K562 (cell line): ENCODE data around the gene MEGF11. TPM values are rescaled to one million over a fixed set of nuclear protein-coding genes. Genes with fewer than 3 reads are reported as not detected.
A peak's percentile ranks its signal among the peaks of the same experiment; 100 is the strongest.

Experiments used
- ATAC-seq: fragments of 200-7000 bp; cut with Tn5 transposase; 3 replicates; pipeline ENCODE4 v1.9.1; 2020; ENCODE audit warnings: moderate library complexity
- BruUV-seq: library from RNA; stranded (reverse); fragments of 400-500 nt; replicated peaks from 2 replicates; lab custom pipeline; 2021; lab: Mats Ljungman, UMichigan
- CTCF ChIA-PET: fragments of 300-600 bp; formaldehyde crosslinking; extraction: SDS; loops from one replicate; lab custom pipeline; 2021; ENCODE audit warnings: low intra/inter-chr PET ratio; lab: Yijun Ruan, JAX
- POLR2A ChIA-PET: fragments of 300-600, 350-650 bp; sonication (Branson Sonifier 250); formaldehyde crosslinking; extraction: SDS; loops from one replicate; lab custom pipeline; 2021; ENCODE audit warnings: antibody characterized with exemption, inconsistent platforms; lab: Yijun Ruan, JAX
- DNase-seq, 4 experiments: peaks; one replicate each; pipeline versions ENCODE4 v3.0.0 to v3.0.0-alpha.2; 2011 to 2018; ENCODE audit warnings: low spot score in 3 of 4, mixed read lengths in 3 of 4; ENCODE audit errors: extremely low read depth in 1 of 4
- FAIRE-seq: peaks from 2 replicates; lab custom pipeline; 2011; peaks lifted over from hg19 to GRCh38; lab: Jason Lieb, UNC
- H2AFZ ChIP-seq: 2 replicates; pipeline ENCODE4 v1.6.0; 2011; ENCODE audit warnings: low read depth, low read length, control low read depth, inconsistent platforms
- H3K27ac ChIP-seq: fragments of 200-600 bp; 3 replicates; pipeline ENCODE4 v1.8.0; 2011; ENCODE audit warnings: low read depth, mild to moderate bottlenecking, control low read depth, inconsistent platforms, low read length, moderate library complexity, mixed read lengths; ENCODE audit errors: extremely low read depth
- H3K27me3 ChIP-seq, 2 experiments: fragments of 300-600 bp in 1 of 2; 2 replicates in 1 of 2; 3 replicates in 1 of 2; pipeline versions ENCODE4 v1.6.0 to v1.8.0; 2011; ENCODE audit warnings: inconsistent platforms in 2 of 2, low read length in 2 of 2, mild to moderate bottlenecking in 1 of 2, mixed read lengths in 1 of 2, moderate library complexity in 1 of 2; ENCODE audit not compliant: control insufficient read depth in 2 of 2, insufficient read depth in 2 of 2
- H3K36me3 ChIP-seq: fragments of 300-600 bp; 3 replicates; pipeline ENCODE4 v1.8.0; 2011; ENCODE audit warnings: mild to moderate bottlenecking, low read length, inconsistent platforms; ENCODE audit not compliant: control insufficient read depth, insufficient read depth
- H3K4me1 ChIP-seq, 2 experiments: fragments of 200-600 bp in 1 of 2; replicated peaks in 1 of 2; 2 replicates in 1 of 2; 3 replicates in 1 of 2; pipeline versions ENCODE4 v1.5.1 to v1.8.0; 2011; ENCODE audit warnings: inconsistent platforms in 2 of 2, low read length in 2 of 2, mild to moderate bottlenecking in 1 of 2, mixed read lengths in 1 of 2, moderate library complexity in 1 of 2; ENCODE audit not compliant: control insufficient read depth in 2 of 2, insufficient read depth in 2 of 2
- H3K4me2 ChIP-seq: 2 replicates; pipeline ENCODE4 v1.6.1; 2011; ENCODE audit warnings: low read length, control low read depth, inconsistent platforms, mixed read lengths; ENCODE audit not compliant: insufficient read depth
- H3K4me3 ChIP-seq: fragments of 200-600 bp; sonication (generic), shearing (Covaris generic); 2 replicates; pipeline ENCODE4 v1.5.1; 2016; ENCODE audit warnings: control low read depth, inconsistent platforms
- H3K79me2 ChIP-seq: fragments of 200-600 bp; 3 replicates; pipeline ENCODE4 v1.8.0; 2011; ENCODE audit warnings: low read length, inconsistent platforms; ENCODE audit not compliant: control insufficient read depth, insufficient read depth
- H3K9ac ChIP-seq, 2 experiments: 2 replicates each; pipeline versions ENCODE4 v1.6.0 to v1.6.1; 2011; ENCODE audit warnings: low read depth in 2 of 2, low read length in 2 of 2, control low read depth in 1 of 2, inconsistent platforms in 1 of 2, mild to moderate bottlenecking in 1 of 2, mixed read lengths in 1 of 2; ENCODE audit not compliant: insufficient read depth in 1 of 2
- H3K9me1 ChIP-seq: one replicate; pipeline ENCODE4 v1.6.0; 2011; ENCODE audit warnings: inconsistent platforms, mild to moderate bottlenecking, low read length, moderate library complexity; ENCODE audit not compliant: control insufficient read depth, insufficient read depth
- H3K9me3 ChIP-seq: replicated peaks from 2 replicates; pipeline ENCODE4 v1.5.1; 2011; ENCODE audit warnings: low read depth, low read length, inconsistent platforms; ENCODE audit not compliant: control insufficient read depth, insufficient read depth
- H4K20me1 ChIP-seq: replicated peaks from 2 replicates; pipeline ENCODE4 v1.6.1; 2011; ENCODE audit warnings: low read length, inconsistent platforms, mixed read lengths; ENCODE audit not compliant: control insufficient read depth, insufficient read depth
- CBX2 ChIP-seq: fragments of 200-600 bp; sonication (generic); IDR thresholded peaks from one replicate; pipeline ENCODE4 v1.6.1; 2012; ENCODE audit warnings: mild to moderate bottlenecking, low read length, inconsistent platforms; ENCODE audit not compliant: insufficient read depth, poor library complexity, severe bottlenecking
- ELF1 ChIP-seq: fragments of 200-800 bp; sonication (Bioruptor generic); IDR thresholded peaks from 2 replicates; pipeline ENCODE4 v1.6.1; 2016; ENCODE audit warnings: missing genetic modification characterization, missing compliant biosample characterization
- EP300 ChIP-seq: IDR thresholded peaks from 2 replicates; pipeline ENCODE4 v1.6.1; 2012; ENCODE audit warnings: low read length, improper control_type of control experiment
- ETV6 ChIP-seq, 3 experiments: fragments of 150-350 bp in 1 of 3; sonication (generic) in 1 of 3; formaldehyde crosslinking in 1 of 3; IDR thresholded peaks; 2 replicates each; pipeline versions ENCODE4 v1.6.1 to v1.8.0; 2014 to 2022; ENCODE audit warnings: borderline replicate concordance in 2 of 3, low read depth in 2 of 3, antibody characterized with exemption in 1 of 3, low read length in 1 of 3, mild to moderate bottlenecking in 1 of 3, missing genetic modification reagents in 1 of 3
- FOXK1 ChIP-seq: sonication (generic); formaldehyde crosslinking; IDR thresholded peaks from 2 replicates; pipeline ENCODE4 v1.8.0; 2022; ENCODE audit warnings: missing genetic modification reagents, mild to moderate bottlenecking, borderline replicate concordance
- NFIC ChIP-seq: fragments of 450-650 bp; IDR thresholded peaks from 2 replicates; pipeline ENCODE4 v1.6.1; 2017; ENCODE audit warnings: mild to moderate bottlenecking, inconsistent platforms
- NUFIP1 ChIP-seq: fragments of 450-650 bp; IDR thresholded peaks from 2 replicates; pipeline ENCODE4 v1.6.1; 2018; ENCODE audit not compliant: partially characterized antibody
- OTX1 ChIP-seq: fragments of 450-650 bp; formaldehyde crosslinking; IDR thresholded peaks from 2 replicates; pipeline ENCODE4 v1.4.0; 2022; ENCODE audit warnings: mild to moderate bottlenecking
- SIRT6 ChIP-seq: IDR thresholded peaks from one replicate; pipeline ENCODE4 v1.6.1; 2012; ENCODE audit warnings: low read depth, mild to moderate bottlenecking, control low read depth, inconsistent platforms, low read length, moderate library complexity
- WGBS: fragments of 100-300 bp; shearing (Covaris generic); methylation state at CpG from one replicate; pipeline ENCODE4 v1.1.6; 2016; ENCODE audit warnings: low coverage, mixed read lengths; ENCODE audit not compliant: insufficient coverage; ENCODE audit errors: missing lambda C conversion rate; 5-methylcytosine and 5-hydroxymethylcytosine counted together
- in situ Hi-C: fragments of 300-500 bp; cut with MboI; formaldehyde crosslinking; loops from 4 replicates; pipeline ENCODE4 v1.15.0; 2018; ENCODE audit warnings: inconsistent platforms, mixed read lengths
- intact Hi-C: fragments of 100-400 bp; cut with micrococcal nuclease; formaldehyde crosslinking; loops from 2 replicates; pipeline ENCODE4 v1.14.2; 2022
- polyA plus RNA-seq, 8 experiments: library from polyadenylated mRNA; depleted of rRNA in 4 of 8; stranded (reverse) in 5 of 8; unstranded in 3 of 8; fragments of >200 nt; fragmentation: Nextera tagmentation in 2 of 8; fragmentation: Illumina TruSeq in 1 of 8; extraction: Ambion mirVana in 2 of 8; extraction: Trizol in 1 of 8; gene quantifications; 2 replicates each; pipeline versions ENCODE4 v1.2.1 to v1.2.3, GENCODE V29; 2011 to 2014; ENCODE audit warnings: inconsistent platforms in 1 of 8, missing spikeins in 1 of 8
- total RNA-seq, 7 experiments: library from RNA; depleted of rRNA in 6 of 7; stranded (reverse); fragments of >200 nt in 6 of 7; fragmentation: Illumina TruSeq in 2 of 7; extraction: Trizol in 2 of 7; gene quantifications; 2 replicates each; pipeline versions ENCODE4 v1.2.1 to v1.2.3, GENCODE V29; 2011 to 2021; ENCODE audit warnings: low replicate concordance in 1 of 7

Gene MEGF11
- total and polyA plus RNA-seq, 9 of the 15 experiments (the other 6 are each of a cell fraction or from before 2014, with no cell fraction given), result 0.06 to 0.23 (median 0.20) TPM; not detected in 6

DNA sequence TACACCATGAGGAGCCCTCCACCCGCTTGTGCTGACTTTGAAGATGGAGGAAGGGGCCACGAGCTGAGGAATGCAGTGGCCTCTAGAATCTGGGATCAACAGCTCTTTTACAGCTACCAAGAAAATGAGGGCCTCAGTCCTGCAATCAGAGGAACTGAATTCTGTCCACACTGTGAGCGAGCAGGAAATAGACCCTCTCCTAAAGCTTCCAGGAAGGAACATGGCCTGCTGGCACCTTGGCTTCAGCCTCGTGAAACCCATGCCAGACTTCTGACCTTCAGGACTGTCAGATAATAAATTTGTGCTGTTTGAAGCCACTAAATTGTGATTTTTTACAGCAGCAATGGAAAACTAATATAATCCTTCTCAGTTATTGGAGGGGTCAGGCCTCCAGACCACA is 322.3 kb downstream of the MEGF11 start:
- no peaks in the 10 kb centered on the region for H3K9me3 ChIP-seq
- FAIRE-seq (no peak), ATAC-seq (no peak), DNase-seq (no peak)
- no peak overlapping the region for H3K4me3 ChIP-seq
- POLR2A ChIA-PET, result no interaction called here
- no peak for TF ChIP-seq ETV6 (IDR thresholded peaks at IDR 0.05; ENCODE audit: borderline replicate concordance in 1 of 2, low read depth in 2 of 2, low read length in 1 of 2)
- TF ChIP-seq ETV6 (CRISPR knock-in tag; IDR thresholded peaks at IDR 0.05; ENCODE audit: borderline replicate concordance), result no peak
- no peak for TF ChIP-seq ELF1 (tag)
- TF ChIP-seq EP300, result no peak
- H3K9me1 ChIP-seq, result no peaks in the 10 kb centered on the region
- no peak overlapping the region for H3K9ac ChIP-seq
- intact Hi-C loops, result no loop called here
- H4K20me1 ChIP-seq, result peaks cover 4% of the 10 kb centered on the region; the same call in 1 of the 2 replicates
- no peak overlapping the region for H2AFZ ChIP-seq
- in situ Hi-C loops, result no loop called here
- no peak overlapping the region for H3K27ac ChIP-seq
- H3K4me1 ChIP-seq, result no peaks in the 10 kb centered on the region
- H3K79me2 ChIP-seq, result no peaks in the 10 kb centered on the region
- BruUV-seq, result no TSS peak
- H3K4me2 ChIP-seq, result no peak overlapping the region
- peaks cover 8 to 18% of the 10 kb centered on the region in 2 experiments; a peak in 4 of 5 replicates for H3K27me3 ChIP-seq
- WGBS, result 28% methylated on average over 4 of the region's 4 CpGs
- H3K36me3 ChIP-seq, result no peaks in the 10 kb centered on the region
- CTCF ChIA-PET, result no interaction called here

- H3K9me1 ChIP-seq, result no peaks in the 10 kb centered on the region
- in situ Hi-C loops (no loop called here), intact Hi-C loops (no loop called here)
- POLR2A ChIA-PET, result interaction anchor here (0.5 to 0.9 kb wide), 5 partner anchors 61 to 1825 kb away, joined by 3 read pairs; partner anchors contain the start of gene RAB11A
- peaks cover 4% of the 10 kb centered on the region; the same call in 1 of the 2 replicates for H4K20me1 ChIP-seq
- no peaks in the 10 kb centered on the region for H3K79me2 ChIP-seq
- H3K36me3 ChIP-seq, result no peaks in the 10 kb centered on the region
- FAIRE-seq, result no peak
- CTCF ChIA-PET, result no interaction called here
- H3K9ac ChIP-seq, result no peak overlapping the region
- no peak overlapping the region for H2AFZ ChIP-seq
- no TSS peak for BruUV-seq
- no peaks in the 10 kb centered on the region for H3K9me3 ChIP-seq
- WGBS, result 13% methylated on average over 6 of the region's 6 CpGs
- TF ChIP-seq OTX1 (CRISPR knock-in tag) (no peak), NFIC (peak; percentile 68), SIRT6 (no peak), NUFIP1 (no peak), CBX2 (no peak), FOXK1 (no peak)
- no peak overlapping the region for H3K4me3 ChIP-seq
- ATAC-seq, result no peak
- H3K4me2 ChIP-seq, result no peak overlapping the region
- peaks cover 8 to 18% of the 10 kb centered on the region in 2 experiments; a peak in 4 of 5 replicates for H3K27me3 ChIP-seq
- peaks cover 0 to 8% of the 10 kb centered on the region in 2 experiments; a peak in 3 of 5 replicates for H3K4me1 ChIP-seq
- DNase-seq, result no peak
- no peak overlapping the region for H3K27ac ChIP-seq
Observed at GRCh38 chr15:65930134-65930533, 323.4 kb downstream of the MEGF11 start.
